B cell (primary cell): ENCODE results near the gene NFATC1. TPM values are rescaled to one million over a fixed set of nuclear protein-coding genes. Genes with fewer than 3 reads are reported as not detected.

Experiments
- ATAC-seq: fragments of 200-7000 bp; cut with Tn5 transposase; one replicate; pipeline ENCODE4 v1.10.0; 2021; ENCODE audit warnings: low read depth, mild to moderate bottlenecking, moderate number of reproducible peaks, moderate library complexity
- CTCF ChIA-PET: fragments of 350-600 bp; sonication (Branson Sonifier 250); formaldehyde crosslinking; loops from one replicate; lab custom pipeline; 2021; ENCODE audit warnings: antibody characterized with exemption, inconsistent platforms; lab: Charles Lee
- POLR2A ChIA-PET: fragments of 350-600 bp; sonication (Branson Sonifier 250); formaldehyde crosslinking; loops from one replicate; lab custom pipeline; 2021; ENCODE audit warnings: antibody characterized with exemption; lab: Charles Lee
- DNase-seq: peaks from one replicate; pipeline ENCODE4 v3.0.0; 2013
- H2AFZ ChIP-seq: 2 replicates; pipeline ENCODE4 v1.6.1; 2012; ENCODE audit warnings: mild to moderate bottlenecking, low read depth, low read length; ENCODE audit not compliant: insufficient read depth, poor library complexity, severe bottlenecking
- H3K27ac ChIP-seq, 2 donors: 1 replicate in 1 of 2; 2 replicates in 1 of 2; pipeline ENCODE4 v1.5.1; 2012 to 2013; ENCODE audit warnings: low read length in 2 of 2, mild to moderate bottlenecking in 2 of 2, moderate library complexity in 1 of 2
- H3K27me3 ChIP-seq, 4 experiments: fragments of 200-600 bp in 1 of 4; sonication (generic) in 1 of 4; replicated peaks in 1 of 4; 1 replicate in 2 of 4; 2 replicates in 2 of 4; pipeline versions ENCODE4 v1.6.1 to v1.7.0; 2013 to 2016; ENCODE audit warnings: low read length in 3 of 4, mild to moderate bottlenecking in 2 of 4, mixed read lengths in 1 of 4, moderate library complexity in 1 of 4; ENCODE audit not compliant: insufficient read depth in 4 of 4, control insufficient read depth in 3 of 4; ENCODE audit errors: control extremely low read depth in 1 of 4
- H3K36me3 ChIP-seq, 2 experiments: replicated peaks in 1 of 2; 1 replicate in 1 of 2; 2 replicates in 1 of 2; pipeline versions ENCODE4 v1.6.1 to v1.7.1; 2013; ENCODE audit warnings: low read length in 1 of 2; ENCODE audit not compliant: insufficient read depth in 2 of 2, control insufficient read depth in 1 of 2; ENCODE audit errors: control extremely low read depth in 1 of 2, extremely low read depth in 1 of 2
- H3K4me1 ChIP-seq, 2 donors: fragments of 200-600 bp in 1 of 2; sonication (generic) in 1 of 2; 1 replicate in 1 of 2; 2 replicates in 1 of 2; pipeline versions ENCODE4 v1.5.1 to v1.6.1; 2013 to 2017; ENCODE audit warnings: low read length in 2 of 2; ENCODE audit not compliant: control insufficient read depth in 2 of 2, insufficient read depth in 2 of 2
- H3K4me2 ChIP-seq: replicated peaks from 2 replicates; pipeline ENCODE3; 2012; ENCODE audit warnings: mild to moderate bottlenecking, low read depth, low read length; ENCODE audit not compliant: poor library complexity, severe bottlenecking
- H3K4me3 ChIP-seq, 5 experiments: fragments of 200-600 bp in 1 of 5; sonication (generic) in 1 of 5; 1 replicate in 3 of 5; 2 replicates in 2 of 5; pipeline versions ENCODE4 v1.5.1 to v1.7.0; 2011 to 2016; ENCODE audit warnings: low read length in 4 of 5, mild to moderate bottlenecking in 4 of 5, low read depth in 2 of 5, control low read depth in 1 of 5, moderate library complexity in 1 of 5; ENCODE audit not compliant: insufficient read depth in 1 of 5; ENCODE audit errors: control extremely low read depth in 1 of 5, extremely low read depth in 1 of 5
- H3K79me2 ChIP-seq: fragments of 200-600 bp; sonication (generic); one replicate; pipeline ENCODE4 v1.6.0; 2016; ENCODE audit warnings: low read length; ENCODE audit not compliant: control insufficient read depth, insufficient read depth
- H3K9ac ChIP-seq: fragments of 200-600 bp; sonication (generic); 2 replicates; pipeline ENCODE4 v1.6.1; 2017; ENCODE audit warnings: mild to moderate bottlenecking, low read length, moderate library complexity
- H3K9me3 ChIP-seq, 3 donors: one replicate each; pipeline versions ENCODE4 v1.6.1 to v1.7.1; 2013; ENCODE audit warnings: low read length in 2 of 3; ENCODE audit not compliant: control insufficient read depth in 2 of 3, insufficient read depth in 1 of 3; ENCODE audit errors: control extremely low read depth in 1 of 3
- H4K20me1 ChIP-seq: 2 replicates; pipeline ENCODE4 v1.6.0; 2012; ENCODE audit warnings: mild to moderate bottlenecking, low read length; ENCODE audit not compliant: insufficient read depth, control insufficient read depth, poor library complexity, severe bottlenecking
- H3K27ac Mint-ChIP-seq: one replicate; pipeline ENCODE4 v1.8.0; 2021; ENCODE audit warnings: mixed read lengths
- H3K27me3 Mint-ChIP-seq: one replicate; pipeline ENCODE4 v1.8.0; 2021; ENCODE audit warnings: mixed read lengths
- H3K4me1 Mint-ChIP-seq: one replicate; pipeline ENCODE4 v1.8.0; 2021; ENCODE audit warnings: mixed read lengths
- H3K4me3 Mint-ChIP-seq: one replicate; pipeline ENCODE4 v1.8.0; 2021; ENCODE audit warnings: mixed read lengths
- H3K9me3 Mint-ChIP-seq: one replicate; pipeline ENCODE4 v1.8.0; 2022; ENCODE audit warnings: mixed read lengths; ENCODE audit not compliant: insufficient read depth
- EZH2 ChIP-seq: IDR thresholded peaks from 2 replicates; pipeline ENCODE4 v1.6.1; 2012; ENCODE audit warnings: borderline replicate concordance, low read depth, mild to moderate bottlenecking, moderate library complexity, low read length; ENCODE audit not compliant: insufficient read depth, poor library complexity, severe bottlenecking
- WGBS: methylation state at CpG from one replicate; pipeline ENCODE4 v1.1.5; 2013; ENCODE audit warnings: missing lambda C conversion rate; ENCODE audit not compliant: insufficient coverage; 5-methylcytosine and 5-hydroxymethylcytosine counted together
- intact Hi-C: fragments of 100-400 bp; cut with micrococcal nuclease; formaldehyde crosslinking; loops from one replicate; pipeline ENCODE4 v1.10.0; 2022
- polyA plus RNA-seq: library from polyadenylated mRNA; depleted of rRNA; stranded (reverse); fragments of >200 nt; gene quantifications from 2 replicates; pipeline ENCODE4 v1.2.3, GENCODE V29; 2012
- total RNA-seq, 2 donors: library from RNA; stranded (reverse); fragments of 120-200 nt in 1 of 2; gene quantifications; 1 replicate in 1 of 2; 2 replicates in 1 of 2; pipeline versions ENCODE4 v1.2.3 to v1.2.4, GENCODE V29; 2013 to 2022
- TF ChIP-seq, protein P1 (sequence below): fragments of 200-600 bp; IDR thresholded peaks from one replicate; pipeline ENCODE4 v1.8.0; 2022; ENCODE audit warnings: antibody characterized with exemption, mild to moderate bottlenecking

The NFATC1 gene
- total and polyA plus RNA-seq, 2 donors (not counting 1 experiment from before 2014, with no cell fraction given): 32.2 to 108 TPM

DNA sequence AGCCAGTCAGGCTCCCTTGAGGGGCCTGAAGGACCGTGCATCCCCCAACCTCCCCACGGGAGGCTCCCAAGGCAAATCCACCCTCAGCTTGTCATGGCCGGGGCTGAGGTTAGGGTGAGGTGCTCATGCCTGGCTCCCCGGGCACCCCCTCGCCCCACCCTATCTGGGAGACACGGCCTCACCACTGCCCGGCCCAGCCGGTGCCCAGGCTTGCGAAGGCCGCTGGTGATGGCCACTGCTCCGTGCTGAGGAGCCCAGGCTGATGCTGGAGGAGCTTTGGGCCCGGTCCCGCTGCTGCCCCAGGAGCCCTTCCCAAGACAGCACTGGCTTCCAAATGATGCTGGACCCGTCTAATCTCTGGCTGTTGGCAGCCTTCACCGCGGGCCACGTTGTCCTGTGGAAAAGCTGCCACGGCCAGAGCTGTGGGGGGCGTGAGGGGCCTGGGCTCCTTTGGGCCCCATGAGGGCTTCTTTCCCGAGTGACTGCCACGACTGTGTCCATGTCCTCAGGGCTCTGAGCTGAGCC lies 148.2 kb downstream of the NFATC1 start:
- peaks cover 9% of the 10 kb centered on the region for H3K79me2 ChIP-seq
- peaks cover 0 to 6% (median 0%) of the 10 kb centered on the region in 3 donors for H3K9me3 ChIP-seq
- TF ChIP-seq, protein P1, sequence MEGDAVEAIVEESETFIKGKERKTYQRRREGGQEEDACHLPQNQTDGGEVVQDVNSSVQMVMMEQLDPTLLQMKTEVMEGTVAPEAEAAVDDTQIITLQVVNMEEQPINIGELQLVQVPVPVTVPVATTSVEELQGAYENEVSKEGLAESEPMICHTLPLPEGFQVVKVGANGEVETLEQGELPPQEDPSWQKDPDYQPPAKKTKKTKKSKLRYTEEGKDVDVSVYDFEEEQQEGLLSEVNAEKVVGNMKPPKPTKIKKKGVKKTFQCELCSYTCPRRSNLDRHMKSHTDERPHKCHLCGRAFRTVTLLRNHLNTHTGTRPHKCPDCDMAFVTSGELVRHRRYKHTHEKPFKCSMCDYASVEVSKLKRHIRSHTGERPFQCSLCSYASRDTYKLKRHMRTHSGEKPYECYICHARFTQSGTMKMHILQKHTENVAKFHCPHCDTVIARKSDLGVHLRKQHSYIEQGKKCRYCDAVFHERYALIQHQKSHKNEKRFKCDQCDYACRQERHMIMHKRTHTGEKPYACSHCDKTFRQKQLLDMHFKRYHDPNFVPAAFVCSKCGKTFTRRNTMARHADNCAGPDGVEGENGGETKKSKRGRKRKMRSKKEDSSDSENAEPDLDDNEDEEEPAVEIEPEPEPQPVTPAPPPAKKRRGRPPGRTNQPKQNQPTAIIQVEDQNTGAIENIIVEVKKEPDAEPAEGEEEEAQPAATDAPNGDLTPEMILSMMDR: no peak
- no peak for TF ChIP-seq EZH2
- Mint-ChIP-seq H3K4me3 (no peak overlapping the region), H3K9me3 (peaks cover 3% of the 10 kb centered on the region), H3K27ac (no peak overlapping the region), H3K4me1 (no peaks in the 10 kb centered on the region), H3K27me3 (no peaks in the 10 kb centered on the region)
- intact Hi-C loops: no loop called here
- CTCF ChIA-PET: interaction anchor here (0.9 kb wide), 1 partner anchor 99 kb away, joined by 3 read pairs; no protein-coding TSS in a partner anchor
- H3K27ac ChIP-seq: no peak overlapping the region
- H4K20me1 ChIP-seq: no peaks in the 10 kb centered on the region
- no peak overlapping the region for H3K4me3 ChIP-seq
- POLR2A ChIA-PET: no interaction called here
- no peak overlapping the region for H2AFZ ChIP-seq
- no peaks in the 10 kb centered on the region for H3K36me3 ChIP-seq
- WGBS: 94% methylated on average over 19 of the region's 21 CpGs
- no peaks in the 10 kb centered on the region for H3K4me1 ChIP-seq
- no peak for ATAC-seq
- H3K4me2 ChIP-seq: no peak overlapping the region
- no peak overlapping the region for H3K9ac ChIP-seq
- no peak for DNase-seq
- H3K27me3 ChIP-seq: peaks cover 0 to 2% (median 0%) of the 10 kb centered on the region in 4 experiments

DNA sequence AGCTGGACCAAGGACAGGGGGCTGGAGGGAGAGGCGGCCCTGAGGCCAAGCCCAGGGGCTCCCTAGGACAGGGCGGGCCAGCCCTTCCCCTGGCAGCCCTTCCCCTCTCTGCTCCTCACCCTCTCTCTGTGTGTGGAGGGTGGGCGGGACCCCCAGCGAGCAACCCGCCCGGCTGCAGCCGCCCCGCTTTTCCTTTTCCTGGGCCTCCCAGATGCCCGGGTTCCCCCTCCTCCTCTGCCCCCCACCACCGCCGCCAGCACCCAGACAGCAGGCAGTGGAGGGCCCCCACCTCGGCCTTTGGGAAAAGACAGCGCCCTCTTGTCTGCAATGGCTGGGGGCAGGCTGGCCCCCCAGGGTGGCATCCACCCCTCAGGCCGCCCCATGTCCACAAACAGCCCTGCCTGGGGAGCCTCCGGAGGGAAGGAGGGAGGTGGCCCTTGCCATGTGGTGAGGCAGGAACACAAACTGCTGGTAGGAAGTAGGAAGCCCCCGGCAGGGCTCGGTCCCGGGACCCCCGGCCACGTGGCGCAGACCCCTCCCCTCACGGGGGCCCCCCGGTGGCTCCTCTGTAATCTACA lies 148.7 kb downstream of the NFATC1 start:
- intact Hi-C loops: no loop called here
- Histone ChIP-seq H3K4me1 (no peaks in the 10 kb centered on the region), H3K4me2 (no peak overlapping the region), H3K9me3 (peaks cover 0 to 6% (median 0%) of the 10 kb centered on the region in 3 donors), H4K20me1 (no peaks in the 10 kb centered on the region), H2AFZ (no peak overlapping the region), H3K4me3 (no peak overlapping the region), H3K27ac (no peak overlapping the region), H3K36me3 (no peaks in the 10 kb centered on the region), H3K79me2 (peaks cover 9% of the 10 kb centered on the region), H3K27me3 (peaks cover 0 to 2% (median 0%) of the 10 kb centered on the region in 4 experiments), H3K9ac (no peak overlapping the region)
- H3K27me3 Mint-ChIP-seq: no peaks in the 10 kb centered on the region
- H3K4me3 Mint-ChIP-seq: no peak overlapping the region
- ATAC-seq (no peak), DNase-seq (no peak)
- no peak overlapping the region for H3K27ac Mint-ChIP-seq
- no peak for TF ChIP-seq EZH2
- TF ChIP-seq, protein P1: no peak
- peaks cover 3% of the 10 kb centered on the region for H3K9me3 Mint-ChIP-seq
- ChIA-PET CTCF (no interaction called here), POLR2A (no interaction called here)
- no peaks in the 10 kb centered on the region for H3K4me1 Mint-ChIP-seq
- 53% methylated on average over 12 of the region's 23 CpGs for WGBS
